ENCODE measurements around the gene LANCL3. TPM values are rescaled to one million over a fixed set of nuclear protein-coding genes. Genes with fewer than 3 reads are reported as not detected.

Gene LANCL3
- total RNA-seq, 1 donor from 2014 or later, result 0.18 TPM

DNA sequence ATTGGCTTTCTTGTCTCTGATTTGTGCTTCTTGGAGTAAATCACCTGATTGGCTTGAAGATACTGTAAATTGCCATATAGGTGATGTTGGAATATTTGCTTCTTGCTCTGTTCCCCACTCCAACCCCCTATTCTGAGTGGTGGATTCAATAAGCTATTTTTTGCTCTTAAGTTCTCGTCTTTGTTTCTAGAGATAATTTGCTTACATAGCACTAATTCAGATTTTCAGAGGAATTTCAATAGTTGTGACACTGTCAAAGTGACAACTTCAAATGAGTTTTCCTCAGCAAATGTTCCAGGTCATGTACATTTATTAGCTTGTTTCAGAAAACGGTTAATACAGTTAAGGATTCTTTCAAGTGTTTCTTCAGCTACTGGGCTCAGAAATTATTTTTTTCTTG is 18.6 kb downstream of the LANCL3 start:
- no peaks in the 10 kb centered on the region for H3K4me1 Mint-ChIP-seq
- peaks cover 5% of the 10 kb centered on the region for H3K27me3 Mint-ChIP-seq (ENCODE audit: low read depth)
- H3K36me3 Mint-ChIP-seq, result no peaks in the 10 kb centered on the region
- DNase-seq (ENCODE audit: low spot score in 2 of 2, unreplicated experiment in 2 of 2), result no peak
- no peak overlapping the region for H3K27ac Mint-ChIP-seq
- no peak overlapping the region for H3K4me3 Mint-ChIP-seq
- TF ChIP-seq, protein P1, sequence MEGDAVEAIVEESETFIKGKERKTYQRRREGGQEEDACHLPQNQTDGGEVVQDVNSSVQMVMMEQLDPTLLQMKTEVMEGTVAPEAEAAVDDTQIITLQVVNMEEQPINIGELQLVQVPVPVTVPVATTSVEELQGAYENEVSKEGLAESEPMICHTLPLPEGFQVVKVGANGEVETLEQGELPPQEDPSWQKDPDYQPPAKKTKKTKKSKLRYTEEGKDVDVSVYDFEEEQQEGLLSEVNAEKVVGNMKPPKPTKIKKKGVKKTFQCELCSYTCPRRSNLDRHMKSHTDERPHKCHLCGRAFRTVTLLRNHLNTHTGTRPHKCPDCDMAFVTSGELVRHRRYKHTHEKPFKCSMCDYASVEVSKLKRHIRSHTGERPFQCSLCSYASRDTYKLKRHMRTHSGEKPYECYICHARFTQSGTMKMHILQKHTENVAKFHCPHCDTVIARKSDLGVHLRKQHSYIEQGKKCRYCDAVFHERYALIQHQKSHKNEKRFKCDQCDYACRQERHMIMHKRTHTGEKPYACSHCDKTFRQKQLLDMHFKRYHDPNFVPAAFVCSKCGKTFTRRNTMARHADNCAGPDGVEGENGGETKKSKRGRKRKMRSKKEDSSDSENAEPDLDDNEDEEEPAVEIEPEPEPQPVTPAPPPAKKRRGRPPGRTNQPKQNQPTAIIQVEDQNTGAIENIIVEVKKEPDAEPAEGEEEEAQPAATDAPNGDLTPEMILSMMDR (IDR thresholded peaks at IDR 0.05; ENCODE audit: unreplicated experiment), result no peak
- peaks cover 21% of the 10 kb centered on the region for H3K9me3 Mint-ChIP-seq

DNA sequence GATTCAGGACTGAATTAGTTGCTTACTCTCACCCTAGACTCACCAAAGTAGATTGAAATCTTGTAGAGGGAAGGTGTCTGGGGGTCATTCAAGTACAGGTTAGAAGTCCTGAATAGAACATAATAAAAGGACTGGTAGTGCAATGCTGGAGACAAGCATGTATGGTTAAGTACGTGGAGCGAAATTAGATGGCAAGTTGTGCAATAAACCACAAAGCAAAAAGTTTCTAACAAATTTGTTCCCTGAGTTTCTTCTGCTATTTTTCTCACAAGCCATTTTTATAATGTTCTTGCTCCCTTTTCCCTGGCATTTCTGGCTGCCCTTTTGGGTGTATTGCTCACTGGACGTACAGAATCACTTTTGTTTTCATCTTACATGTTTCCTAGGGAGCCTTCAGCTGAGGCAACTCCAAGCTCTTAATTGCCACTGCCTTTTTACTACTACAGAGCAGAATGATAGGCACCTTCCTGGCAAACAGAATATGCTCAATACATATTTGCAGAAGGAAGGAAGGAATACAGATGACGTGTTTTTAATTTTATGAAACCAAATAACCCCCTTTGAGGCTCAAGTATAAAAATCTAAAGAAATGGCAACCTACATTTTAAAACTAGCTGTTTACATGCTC is 23.4 kb downstream of the LANCL3 start:
- H3K9me3 Mint-ChIP-seq, result peaks cover 7% of the 10 kb centered on the region
- H3K4me1 Mint-ChIP-seq, result no peaks in the 10 kb centered on the region
- TF ChIP-seq, protein P1 (IDR thresholded peaks at IDR 0.05; ENCODE audit: unreplicated experiment), result no peak
- no peaks in the 10 kb centered on the region for H3K36me3 Mint-ChIP-seq
- H3K4me3 Mint-ChIP-seq, result no peak overlapping the region
- DNase-seq (ENCODE audit: low spot score in 2 of 2, unreplicated experiment in 2 of 2), result no peak
- H3K27me3 Mint-ChIP-seq (ENCODE audit: low read depth), result peaks cover 5% of the 10 kb centered on the region
- no peak overlapping the region for H3K27ac Mint-ChIP-seq

DNA sequence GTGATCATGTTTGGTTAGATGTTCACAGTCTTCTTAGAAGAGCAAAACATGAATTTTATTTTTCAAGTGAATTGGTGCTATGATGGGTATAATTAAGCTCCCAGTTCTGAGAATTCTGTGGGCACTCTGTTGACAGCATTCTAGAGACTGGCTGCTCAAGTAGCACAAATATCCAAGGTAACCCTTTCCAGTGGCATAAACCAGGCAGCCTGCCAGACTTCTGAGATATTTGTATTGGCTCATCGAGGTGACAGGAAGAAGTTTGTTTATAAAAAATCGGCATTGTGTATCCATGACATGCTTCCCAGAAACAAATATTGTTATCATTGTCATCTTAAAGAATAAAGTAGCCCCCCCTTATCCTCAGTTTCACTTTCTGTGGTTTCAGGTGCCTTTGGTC is 28.3 kb downstream of the LANCL3 start:
- Mint-ChIP-seq H3K27me3 (ENCODE audit: low read depth) (peaks cover 10% of the 10 kb centered on the region), H3K4me3 (no peak overlapping the region), H3K36me3 (no peaks in the 10 kb centered on the region), H3K27ac (no peak overlapping the region), H3K4me1 (peaks cover 8% of the 10 kb centered on the region), H3K9me3 (peaks cover 17% of the 10 kb centered on the region)
- no peak for DNase-seq (ENCODE audit: low spot score in 2 of 2, unreplicated experiment in 2 of 2)
- TF ChIP-seq, protein P1 (IDR thresholded peaks at IDR 0.05; ENCODE audit: unreplicated experiment), result no peak

DNA sequence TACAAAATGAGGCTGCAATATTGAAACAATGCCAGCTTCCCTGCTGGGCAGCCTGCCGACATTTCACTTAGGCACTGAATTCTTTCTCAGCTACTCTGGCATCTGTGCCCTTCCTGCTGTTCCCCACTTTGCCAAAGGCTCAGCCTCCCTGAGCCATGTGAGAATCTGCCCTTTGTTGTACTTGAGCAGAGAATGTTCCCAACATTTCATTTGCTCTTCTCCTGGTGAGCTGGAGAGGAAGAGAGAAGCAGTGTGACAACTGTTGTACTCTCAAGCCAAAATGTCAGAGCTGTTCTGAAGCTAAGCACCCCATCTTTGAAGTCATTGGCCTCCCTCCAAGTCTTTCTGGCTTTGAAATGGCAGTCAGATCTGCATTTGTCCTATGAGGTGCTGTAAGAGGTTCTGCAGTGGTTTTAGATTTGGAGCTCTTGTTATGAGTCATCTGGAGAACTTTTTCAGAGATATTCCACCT is 32.5 kb downstream of the LANCL3 start:
- Mint-ChIP-seq H3K27me3 (ENCODE audit: low read depth) (peaks cover 11% of the 10 kb centered on the region), H3K36me3 (no peaks in the 10 kb centered on the region), H3K4me3 (no peak overlapping the region), H3K27ac (no peak overlapping the region), H3K9me3 (peaks cover 30% of the 10 kb centered on the region), H3K4me1 (peaks cover 11% of the 10 kb centered on the region)
- TF ChIP-seq, protein P1 (IDR thresholded peaks at IDR 0.05; ENCODE audit: unreplicated experiment), result no peak
- DNase-seq (ENCODE audit: low spot score in 2 of 2, unreplicated experiment in 2 of 2), result no peak

DNA sequence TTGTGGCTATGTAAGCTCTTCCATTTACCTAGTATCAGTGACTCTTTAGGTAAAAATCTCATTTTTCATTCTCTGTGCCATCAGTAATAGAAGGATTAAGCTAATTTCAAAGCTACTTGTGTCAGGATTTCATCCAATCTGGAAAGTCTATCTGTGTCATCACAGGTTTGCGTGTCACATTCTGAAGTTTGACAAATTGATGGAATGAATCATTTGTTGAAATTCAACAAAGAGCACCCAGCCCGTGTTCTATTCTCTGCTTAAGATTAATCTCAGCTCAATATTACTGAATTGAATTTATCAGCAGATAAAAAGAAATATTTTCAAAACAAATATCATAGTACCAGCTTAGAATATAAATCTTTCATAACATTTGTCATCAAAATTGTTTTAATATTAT is 35.8 kb downstream of the LANCL3 start:
- no peak for DNase-seq (ENCODE audit: low spot score in 2 of 2, unreplicated experiment in 2 of 2)
- H3K27me3 Mint-ChIP-seq (ENCODE audit: low read depth), result peaks cover 21% of the 10 kb centered on the region
- H3K4me1 Mint-ChIP-seq, result peaks cover 7% of the 10 kb centered on the region
- no peak overlapping the region for H3K27ac Mint-ChIP-seq
- TF ChIP-seq, protein P1 (IDR thresholded peaks at IDR 0.05; ENCODE audit: unreplicated experiment), result no peak
- H3K36me3 Mint-ChIP-seq, result no peaks in the 10 kb centered on the region
- no peak overlapping the region for H3K4me3 Mint-ChIP-seq
- H3K9me3 Mint-ChIP-seq, result peaks cover 27% of the 10 kb centered on the region
